Measurements from ENCODE around the gene SCARF1.

Gene SCARF1

GRCh38 chr17:1592751-1593629 lies 52.5 kb downstream of the SCARF1 start:
- no peaks in the 10 kb centered on the region for H3K36me3 ChIP-seq (ENCODE audit: control insufficient read depth in 2 of 2, insufficient read depth in 1 of 2, low read length in 2 of 2)
- no peaks in the 10 kb centered on the region for H3K9me3 ChIP-seq (ENCODE audit: control insufficient read depth, insufficient read depth, low read depth, low read length)
- CTCF ChIA-PET: interaction anchor here (1.6 kb wide), 1 partner anchor 19 kb away, joined by 4 read pairs; no protein-coding TSS in a partner anchor
- H3K27ac ChIP-seq (ENCODE audit: extremely low read depth, low read depth, low read length): no peak overlapping the region
- H3K4me3 ChIP-seq (ENCODE audit: low read depth, low read length): no peak overlapping the region
- 0 out of 2 replicates have a peak, but pooled peaks have one; percentile 22 for TF ChIP-seq HIC1 (tag by site-specific recombination; IDR thresholded peaks at IDR 0.05)
- TF ChIP-seq, protein P1, sequence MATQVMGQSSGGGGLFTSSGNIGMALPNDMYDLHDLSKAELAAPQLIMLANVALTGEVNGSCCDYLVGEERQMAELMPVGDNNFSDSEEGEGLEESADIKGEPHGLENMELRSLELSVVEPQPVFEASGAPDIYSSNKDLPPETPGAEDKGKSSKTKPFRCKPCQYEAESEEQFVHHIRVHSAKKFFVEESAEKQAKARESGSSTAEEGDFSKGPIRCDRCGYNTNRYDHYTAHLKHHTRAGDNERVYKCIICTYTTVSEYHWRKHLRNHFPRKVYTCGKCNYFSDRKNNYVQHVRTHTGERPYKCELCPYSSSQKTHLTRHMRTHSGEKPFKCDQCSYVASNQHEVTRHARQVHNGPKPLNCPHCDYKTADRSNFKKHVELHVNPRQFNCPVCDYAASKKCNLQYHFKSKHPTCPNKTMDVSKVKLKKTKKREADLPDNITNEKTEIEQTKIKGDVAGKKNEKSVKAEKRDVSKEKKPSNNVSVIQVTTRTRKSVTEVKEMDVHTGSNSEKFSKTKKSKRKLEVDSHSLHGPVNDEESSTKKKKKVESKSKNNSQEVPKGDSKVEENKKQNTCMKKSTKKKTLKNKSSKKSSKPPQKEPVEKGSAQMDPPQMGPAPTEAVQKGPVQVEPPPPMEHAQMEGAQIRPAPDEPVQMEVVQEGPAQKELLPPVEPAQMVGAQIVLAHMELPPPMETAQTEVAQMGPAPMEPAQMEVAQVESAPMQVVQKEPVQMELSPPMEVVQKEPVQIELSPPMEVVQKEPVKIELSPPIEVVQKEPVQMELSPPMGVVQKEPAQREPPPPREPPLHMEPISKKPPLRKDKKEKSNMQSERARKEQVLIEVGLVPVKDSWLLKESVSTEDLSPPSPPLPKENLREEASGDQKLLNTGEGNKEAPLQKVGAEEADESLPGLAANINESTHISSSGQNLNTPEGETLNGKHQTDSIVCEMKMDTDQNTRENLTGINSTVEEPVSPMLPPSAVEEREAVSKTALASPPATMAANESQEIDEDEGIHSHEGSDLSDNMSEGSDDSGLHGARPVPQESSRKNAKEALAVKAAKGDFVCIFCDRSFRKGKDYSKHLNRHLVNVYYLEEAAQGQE (tag by site-specific recombination; IDR thresholded peaks at IDR 0.05): no peak
- POLR2A ChIA-PET: no interaction called here
- peaks cover 8% of the 10 kb centered on the region for H3K4me1 ChIP-seq (ENCODE audit: control insufficient read depth, insufficient read depth, low read length)

- H3K27ac ChIP-seq (ENCODE audit: extremely low read depth, low read depth, low read length): no peak overlapping the region
Observed at GRCh38 chr17:1591474-1592090, 54.0 kb downstream of the SCARF1 start.

DNA sequence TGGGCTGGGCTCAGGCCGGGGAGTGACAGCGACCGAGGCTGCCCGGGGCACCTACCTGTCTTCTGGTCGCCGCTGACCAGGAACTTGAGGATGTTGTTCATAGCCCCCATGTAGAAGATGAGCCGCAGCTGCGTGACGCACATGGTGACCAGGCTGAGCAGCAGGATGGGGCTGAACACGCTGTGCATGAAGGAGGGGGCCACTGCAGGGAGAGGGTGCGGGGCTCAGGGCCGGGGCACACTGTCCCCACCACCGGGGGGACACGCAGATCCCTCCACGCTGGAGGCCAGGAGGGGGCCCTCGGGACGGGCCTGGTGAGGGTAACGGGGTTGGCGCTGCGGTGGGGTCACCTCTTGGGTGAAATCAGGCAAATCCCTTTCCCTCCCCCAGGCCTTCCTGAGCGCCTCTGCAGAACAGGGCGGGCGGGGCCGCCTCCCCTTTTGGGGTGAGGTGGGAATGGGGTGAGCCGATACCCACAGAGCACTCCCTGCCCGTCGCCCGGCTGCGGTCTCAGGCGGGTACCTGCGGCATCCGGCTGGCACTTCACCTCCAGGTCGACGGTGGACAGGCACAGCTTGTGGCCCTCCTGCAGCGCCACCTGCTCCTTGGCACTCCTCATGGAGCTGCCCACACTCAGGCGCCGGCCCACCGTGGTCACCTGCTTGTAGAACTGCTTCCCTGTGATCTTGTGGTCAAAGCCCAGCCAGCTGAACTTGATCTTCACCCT lies 54.6 kb downstream of the SCARF1 start:
- CTCF ChIA-PET: interaction anchor here (2.9 kb wide), 1 partner anchor 16 kb away, joined by 14 read pairs; no protein-coding TSS in a partner anchor
- POLR2A ChIA-PET: interaction anchor here (0.6 to 1.5 kb wide), 3 partner anchors 17 to 165 kb away, joined by 4 read pairs; no protein-coding TSS in a partner anchor
- H3K4me3 ChIP-seq (ENCODE audit: low read depth, low read length): no peak overlapping the region
- TF ChIP-seq ZNF660 (tag by site-specific recombination; IDR thresholded peaks at IDR 0.05): no peak
- no peak for TF ChIP-seq ZNF37A (tag by site-specific recombination; IDR thresholded peaks at IDR 0.05)
- no peak for TF ChIP-seq ZNF692 (tag by site-specific recombination; IDR thresholded peaks at IDR 0.05)
- no peak for TF ChIP-seq ZNF239 (tag by site-specific recombination; IDR thresholded peaks at IDR 0.05)
- TF ChIP-seq ZFP3 (tag by site-specific recombination; IDR thresholded peaks at IDR 0.05; ENCODE audit: low read depth): no peak
- no peak for TF ChIP-seq ZEB2 (tag by site-specific recombination; IDR thresholded peaks at IDR 0.05)
- no peak for TF ChIP-seq KLF17 (tag by site-specific recombination; IDR thresholded peaks at IDR 0.05)
- no peak for TF ChIP-seq ZNF157 (tag by site-specific recombination; IDR thresholded peaks at IDR 0.05)
- TF ChIP-seq ZNF398 (tag by site-specific recombination; IDR thresholded peaks at IDR 0.05): no peak
- TF ChIP-seq ZNF449 (tag by site-specific recombination; IDR thresholded peaks at IDR 0.05): no peak
- no peak for TF ChIP-seq ZNF600 (tag by site-specific recombination; IDR thresholded peaks at IDR 0.05)

More at GRCh38 chr17:1591474-1592090, 54.0 kb downstream of the SCARF1 start:
- Histone ChIP-seq H3K4me3 (ENCODE audit: low read depth, low read length) (no peak overlapping the region), H3K36me3 (ENCODE audit: control insufficient read depth in 2 of 2, insufficient read depth in 1 of 2, low read length in 2 of 2) (no peaks in the 10 kb centered on the region), H3K4me1 (ENCODE audit: control insufficient read depth, insufficient read depth, low read length) (peaks cover 8% of the 10 kb centered on the region), H3K9me3 (ENCODE audit: control insufficient read depth, insufficient read depth, low read depth, low read length) (no peaks in the 10 kb centered on the region)
- POLR2A ChIA-PET: no interaction called here
- CTCF ChIA-PET: interaction anchor here (0.5 to 0.7 kb wide), 2 partner anchors 12 to 259 kb away, joined by 3 to 4 read pairs; no protein-coding TSS in a partner anchor
- no peak for TF ChIP-seq ZNF501 (tag by site-specific recombination; IDR thresholded peaks at IDR 0.05)
- no peak for TF ChIP-seq ZNF324 (tag by site-specific recombination; IDR thresholded peaks at IDR 0.05)
- TF ChIP-seq ZNF558 (tag by site-specific recombination; IDR thresholded peaks at IDR 0.05): no peak
- TF ChIP-seq KLF1 (tag by site-specific recombination; IDR thresholded peaks at IDR 0.05): no peak
- no peak for TF ChIP-seq SP2 (tag by site-specific recombination; IDR thresholded peaks at IDR 0.05)
- no peak for TF ChIP-seq ZNF248 (tag by site-specific recombination; IDR thresholded peaks at IDR 0.05)

More for the DNA sequence above, 54.6 kb downstream of the SCARF1 start:
- H3K36me3 ChIP-seq (ENCODE audit: control insufficient read depth in 2 of 2, insufficient read depth in 1 of 2, low read length in 2 of 2): no peaks in the 10 kb centered on the region
- H3K4me1 ChIP-seq (ENCODE audit: control insufficient read depth, insufficient read depth, low read length): peaks cover 8% of the 10 kb centered on the region
- no peak overlapping the region for H3K27ac ChIP-seq (ENCODE audit: extremely low read depth, low read depth, low read length)
- H3K9me3 ChIP-seq (ENCODE audit: control insufficient read depth, insufficient read depth, low read depth, low read length): no peaks in the 10 kb centered on the region
